ENCODE results near the gene RNF111.

GRCh38 chr15:59014068-59014467 lies 26.6 kb downstream of the RNF111 start:
- TF ChIP-seq POLR2A (IDR thresholded peaks at IDR 0.05) (no peak), CTCF (IDR thresholded peaks at IDR 0.05 in 4 of 5, conservative IDR thresholded peaks at IDR 0.05 in 1 of 5) (no peak)
